Fibroblast of skin of left biceps (primary cell): ENCODE results near the gene TGM5.

ENCODE experiments used
- DNase-seq, 2 experiments: peaks; one replicate each; pipeline ENCODE4 v3.0.0-alpha.2; 2013; ENCODE audit warnings: low read depth in 2 of 2

TGM5 gene

GRCh38 chr15:43190178-43190577, 76.5 kb downstream of the TGM5 start:
- DNase-seq = no peak

GRCh38 chr15:43189296-43189695, 77.4 kb downstream of the TGM5 start:
- no peak for DNase-seq

- DNase-seq = no peak
Measured at GRCh38 chr15:43187544-43188155, 79.1 kb downstream of the TGM5 start.

- DNase-seq = no peak
Measured at GRCh38 chr15:43186003-43186353, 80.8 kb downstream of the TGM5 start.

GRCh38 chr15:43185157-43186002, 81.3 kb downstream of the TGM5 start, which contains the start of gene CCNDBP1:
Gene CCNDBP1 (plus strand): TSS chr15:43185403. CDS start chr15:43185499, 96 bp downstream.
- peak; percentile 15 to 20 for DNase-seq

GRCh38 chr15:43184407-43185124, 82.2 kb downstream of the TGM5 start:
- no peak for DNase-seq

GRCh38 chr15:43183270-43183669, 83.5 kb downstream of the TGM5 start:
- no peak for DNase-seq
